Hepatic stellate cell (primary cell): ENCODE results near the gene STMP1.

Experiments
- DNase-seq: peaks from one replicate; pipeline ENCODE4 v3.0.0; 2011; ENCODE audit warnings: low spot score

STMP1 gene

DNA sequence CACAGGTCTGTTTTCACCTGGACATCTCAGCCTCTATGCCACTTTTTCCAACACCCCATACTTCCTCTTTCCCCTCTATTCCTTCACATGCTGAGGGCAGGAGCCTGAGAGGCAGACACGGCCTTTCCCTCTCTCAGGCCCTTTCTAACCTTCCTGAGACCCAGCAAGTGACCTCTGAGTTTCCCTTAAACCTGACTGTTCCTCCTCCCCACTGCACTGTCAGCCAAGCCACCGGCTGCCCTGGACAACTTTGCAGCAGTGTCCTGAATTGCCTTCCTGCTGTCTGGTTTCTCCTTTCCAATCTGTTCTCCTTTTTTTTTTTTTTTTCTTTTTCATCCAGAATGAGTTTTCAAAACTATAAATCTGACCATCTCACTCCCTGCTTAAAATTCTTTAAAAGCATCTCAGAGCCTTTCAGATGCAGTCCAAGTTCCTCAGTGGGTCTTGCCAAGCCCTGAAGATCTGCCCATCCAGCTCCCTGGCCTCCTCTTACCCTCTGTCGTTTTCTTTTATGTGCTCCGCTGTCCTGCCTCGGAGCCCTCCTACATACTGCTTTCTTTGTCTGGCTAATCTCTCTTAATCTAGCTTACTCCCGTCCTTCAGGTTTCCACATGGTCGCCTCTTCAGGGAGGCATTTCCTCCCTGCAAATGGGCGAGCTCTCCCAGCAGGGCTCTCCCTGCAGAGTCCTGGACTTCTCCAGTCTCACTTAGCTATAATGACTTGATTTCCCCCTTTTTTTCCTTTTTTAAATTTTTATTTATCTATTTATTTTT, 35.1 kb downstream of the STMP1 start:
- no peak for DNase-seq

DNA sequence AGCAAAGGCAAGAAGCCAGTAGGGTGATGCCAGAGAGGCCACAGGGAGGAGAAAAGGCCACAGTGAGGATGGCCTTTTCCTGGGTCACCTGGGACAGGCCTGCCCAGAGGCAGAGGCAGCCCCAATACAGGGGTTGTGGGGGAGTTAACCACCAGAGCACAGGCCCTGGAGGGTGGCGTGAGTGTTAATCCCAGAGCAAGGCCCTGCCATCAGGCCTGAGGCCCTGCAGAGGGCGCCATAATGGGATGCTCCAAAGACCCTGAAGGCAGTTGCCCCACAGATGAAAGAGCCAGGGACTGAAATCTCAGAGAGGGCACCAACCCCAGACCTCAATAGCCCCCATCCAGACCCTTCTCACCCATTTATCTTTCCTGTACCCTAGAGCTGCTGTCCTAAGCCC, 41.8 kb downstream of the STMP1 start:
- no peak for DNase-seq

DNA sequence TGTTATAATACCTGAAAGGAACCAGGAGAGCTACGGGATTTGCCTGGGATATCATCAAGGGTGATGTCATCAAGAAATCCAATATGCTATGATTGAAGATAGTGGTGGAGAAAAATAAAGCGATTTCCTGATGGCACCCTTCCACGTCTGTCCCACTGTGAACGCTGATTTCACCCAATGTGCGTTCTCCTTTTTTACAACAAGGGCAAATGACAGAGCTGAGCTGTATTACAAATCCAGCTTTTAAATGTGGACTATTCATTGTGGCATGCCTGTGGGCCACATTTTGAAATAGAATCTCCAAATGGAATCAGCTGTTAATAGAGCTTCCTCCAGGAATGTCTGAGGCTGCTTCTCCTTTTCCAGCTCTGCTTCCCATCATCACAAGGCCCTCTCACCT, 42.4 kb downstream of the STMP1 start:
- DNase-seq: no peak

GRCh38 chr7:135706038-135706742, 43.9 kb downstream of the STMP1 start:
- no peak for DNase-seq

DNA sequence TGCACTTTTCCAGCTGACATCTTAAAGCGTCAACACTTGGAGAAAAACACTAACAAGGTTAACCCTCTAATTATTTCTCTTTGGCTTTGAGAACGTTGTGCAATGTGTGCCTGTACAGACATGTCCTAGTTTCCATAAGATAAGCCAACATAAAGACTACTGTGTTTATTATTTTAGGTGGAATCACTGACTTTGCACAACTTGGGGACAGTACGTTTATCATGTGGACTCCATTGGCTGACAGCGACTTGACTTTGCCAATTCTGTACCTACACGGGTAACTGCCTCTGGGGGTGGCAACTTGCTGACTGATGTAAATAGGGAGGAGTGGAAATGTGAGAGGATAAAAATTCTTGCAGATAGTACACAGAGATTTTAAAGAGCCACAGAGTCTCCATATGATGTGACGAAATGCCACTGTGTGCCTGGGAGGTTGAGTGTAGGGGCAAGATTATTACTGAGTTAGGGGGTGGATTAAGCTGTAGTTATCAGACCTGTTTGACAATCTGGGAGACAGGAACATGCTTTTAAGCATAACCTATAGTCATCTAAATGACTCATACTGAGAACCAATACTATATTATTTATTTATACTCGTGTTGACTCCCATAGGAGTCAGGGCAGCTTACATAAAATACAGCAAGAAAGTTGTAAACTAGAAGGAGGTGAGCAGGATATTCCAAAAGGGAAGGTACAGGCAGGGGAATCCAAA, 44.7 kb downstream of the STMP1 start:
- DNase-seq: no peak

DNA sequence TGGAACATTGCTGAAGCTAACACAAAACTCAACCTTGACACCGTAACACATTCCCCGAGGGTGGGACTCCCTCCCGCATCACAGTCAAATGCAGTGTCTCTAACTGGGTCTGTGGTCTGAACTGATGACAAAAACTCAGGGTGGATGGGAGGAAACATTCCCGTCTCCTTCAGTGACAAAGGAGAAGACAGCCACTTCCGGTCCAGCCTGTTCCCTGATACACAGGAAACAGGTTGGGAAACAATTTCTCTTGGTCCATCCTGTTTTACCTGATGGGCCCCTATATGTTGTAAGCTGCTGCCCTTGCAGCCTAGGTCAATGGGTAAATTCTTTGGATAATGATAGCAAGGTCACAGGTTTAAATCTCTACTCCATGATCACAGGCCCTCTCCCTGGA, 45.3 kb downstream of the STMP1 start:
- DNase-seq: no peak

DNA sequence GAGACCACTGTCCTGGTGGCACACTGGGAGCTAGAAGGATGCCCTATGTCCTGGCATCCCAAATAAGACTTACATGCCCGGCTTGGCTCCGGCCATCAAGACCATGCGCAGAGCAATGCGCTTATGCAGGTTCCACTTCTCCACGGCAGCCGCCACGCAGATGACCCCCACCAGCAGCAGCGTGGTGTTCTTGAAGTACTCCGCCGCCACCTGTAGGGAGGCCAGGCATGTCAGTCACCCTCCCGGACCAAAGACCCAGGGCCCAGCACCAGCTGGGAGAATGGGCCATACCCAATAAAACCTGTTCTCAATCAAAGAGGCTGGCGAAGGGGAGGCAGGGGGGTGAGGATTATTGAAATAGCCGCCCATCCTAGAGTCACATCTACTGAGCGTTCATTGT, 45.7 kb downstream of the STMP1 start:
- no peak for DNase-seq

- DNase-seq: no peak
Measured at GRCh38 chr7:135709508-135709907, 47.2 kb downstream of the STMP1 start.

- peak; percentile 38 for DNase-seq
Measured at GRCh38 chr7:135710417-135711138, 48.3 kb downstream of the STMP1 start.

- no peak for DNase-seq
Measured at GRCh38 chr7:135711139-135711469, 48.8 kb downstream of the STMP1 start.

- DNase-seq: no peak
Measured at GRCh38 chr7:135712182-135712782, 50.0 kb downstream of the STMP1 start.

- no peak for DNase-seq
Measured at GRCh38 chr7:135712796-135713195, 50.5 kb downstream of the STMP1 start.

DNA sequence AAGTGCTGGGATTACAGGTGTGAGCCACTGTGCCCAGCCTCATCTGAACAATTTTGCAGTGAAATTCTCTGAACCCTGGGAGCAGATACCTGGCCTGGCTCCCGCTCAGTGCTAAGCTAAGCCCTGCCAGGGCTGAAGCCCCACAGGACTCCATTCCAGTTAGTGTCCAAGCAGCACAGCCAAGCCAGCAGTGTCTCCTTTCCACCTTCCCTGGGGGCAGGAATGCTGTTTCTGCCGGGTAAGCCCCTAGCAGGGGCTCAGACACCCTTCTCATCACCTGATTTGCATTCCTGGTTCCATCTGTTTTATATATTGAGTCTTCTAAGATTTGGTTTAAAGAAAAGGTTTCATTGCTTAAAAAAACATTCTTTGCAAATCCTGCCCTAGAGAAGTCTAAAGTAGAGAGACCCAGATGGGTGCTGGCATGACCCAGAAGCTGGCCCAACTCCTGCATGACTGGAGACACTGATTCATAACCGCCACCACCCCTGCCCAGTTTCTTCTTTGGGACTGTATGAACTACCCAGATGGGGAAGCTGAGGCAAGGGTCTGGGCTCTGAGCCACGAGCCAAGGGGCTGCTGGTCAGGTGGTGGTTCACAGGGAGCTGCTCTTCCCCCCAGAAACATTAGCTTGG, 51.6 kb downstream of the STMP1 start:
- DNase-seq: no peak

DNA sequence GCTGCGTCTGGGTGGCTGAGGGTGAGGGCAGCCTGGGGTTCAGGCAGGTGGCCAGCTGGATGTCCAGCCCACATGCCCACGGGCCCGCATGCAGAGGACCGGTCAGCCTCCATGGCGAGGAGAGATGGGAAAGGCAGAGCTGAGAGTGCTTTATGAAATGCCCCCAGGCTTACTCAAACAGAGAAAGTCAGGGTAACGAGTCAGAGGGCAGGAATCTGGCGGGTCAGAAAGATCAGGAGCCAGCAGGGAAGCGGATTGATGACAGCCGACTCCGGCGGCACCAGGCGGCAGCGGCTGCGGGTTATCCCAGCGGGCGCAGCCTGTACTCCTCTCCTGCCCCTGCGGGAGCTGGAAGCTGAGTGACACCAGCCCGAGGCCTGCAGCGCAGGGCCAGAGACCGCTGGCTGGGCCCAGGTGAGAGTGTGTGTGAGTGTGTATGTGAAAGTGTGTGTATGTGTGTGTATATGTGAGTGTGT, 52.3 kb downstream of the STMP1 start:
- peak; percentile 63 for DNase-seq

DNA sequence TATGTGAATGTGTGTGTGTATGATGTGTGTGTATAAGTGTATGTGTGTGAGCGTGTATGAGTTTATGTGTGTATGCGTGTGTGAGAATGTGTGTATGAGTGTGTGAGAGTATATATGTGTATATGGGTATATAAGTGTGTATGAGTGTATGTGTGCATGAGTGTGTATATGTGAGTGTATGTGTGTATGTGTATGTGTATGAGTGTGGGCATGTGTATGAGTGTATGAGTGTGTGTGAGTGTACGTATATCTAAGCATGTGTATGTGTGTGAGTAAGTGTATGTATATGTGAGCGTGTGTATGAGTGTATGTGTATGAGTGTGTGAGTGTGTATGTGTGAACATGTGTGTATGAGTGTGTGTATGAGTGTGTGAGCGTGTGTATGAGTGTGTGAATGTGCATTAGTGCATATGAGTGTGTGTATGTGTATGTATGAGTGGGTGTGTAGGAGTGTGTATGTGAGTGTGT, 52.8 kb downstream of the STMP1 start:
- no peak for DNase-seq

GRCh38 chr7:135715673-135716072, 53.4 kb downstream of the STMP1 start:
- no peak for DNase-seq

GRCh38 chr7:135716677-135717238, 54.4 kb downstream of the STMP1 start:
- DNase-seq: no peak

DNA sequence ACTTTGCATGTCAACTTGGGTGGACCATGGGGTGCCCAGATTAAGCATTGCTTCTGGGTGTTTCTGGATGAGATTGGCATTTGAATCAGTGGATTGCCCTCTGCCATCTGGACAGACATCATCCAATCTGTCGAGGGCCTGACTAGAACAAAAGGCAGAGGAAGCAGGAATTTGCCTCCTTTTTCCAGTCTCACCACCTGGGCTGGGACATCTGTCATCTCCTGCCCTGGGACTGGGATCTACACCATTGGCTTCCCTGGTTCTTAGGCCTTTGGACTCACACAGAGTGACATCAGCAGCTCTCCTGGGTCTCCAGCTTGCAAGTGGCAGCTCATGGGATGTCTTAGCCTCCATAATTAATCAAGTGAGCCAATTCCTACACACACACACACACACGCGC, 55.4 kb downstream of the STMP1 start:
- no peak for DNase-seq

DNA sequence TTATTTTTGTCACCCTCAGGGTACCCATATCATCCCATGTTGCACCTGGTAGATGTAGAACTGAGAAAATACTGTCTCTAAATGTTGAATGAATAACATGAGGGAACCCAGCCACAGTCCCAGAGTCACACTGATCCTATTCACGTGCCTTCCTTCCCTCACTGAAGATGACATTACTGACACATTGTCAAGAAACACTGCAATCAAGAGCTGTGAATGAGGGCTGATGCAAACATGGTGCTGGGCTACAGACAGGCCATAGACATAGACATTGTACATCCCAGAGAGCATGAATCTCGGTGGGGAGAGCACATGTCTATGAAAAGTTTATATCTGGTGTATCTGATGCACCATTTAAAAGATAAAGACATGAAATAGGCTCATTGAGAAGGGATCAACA, 55.9 kb downstream of the STMP1 start:
- no peak for DNase-seq

GRCh38 chr7:135718794-135719437, 56.6 kb downstream of the STMP1 start:
- DNase-seq: no peak

- no peak for DNase-seq
Measured at GRCh38 chr7:135719688-135720087, 57.4 kb downstream of the STMP1 start.
